NCI-H82 treated with DMSO at 0.1 percent for 48 hours (cell line): ENCODE results near the gene CCDC192.
"Not testable (repeated sequence)": the region's sequence is repeated elsewhere in the genome, so short reads cannot be mapped to it uniquely, and the experiment has no call there.

Source experiments
- DNase-seq: peaks from one replicate; lab custom pipeline; 2025; ENCODE audit not compliant: unreplicated experiment; lab: John Stamatoyannopoulos, UW

The CCDC192 gene, protein sequence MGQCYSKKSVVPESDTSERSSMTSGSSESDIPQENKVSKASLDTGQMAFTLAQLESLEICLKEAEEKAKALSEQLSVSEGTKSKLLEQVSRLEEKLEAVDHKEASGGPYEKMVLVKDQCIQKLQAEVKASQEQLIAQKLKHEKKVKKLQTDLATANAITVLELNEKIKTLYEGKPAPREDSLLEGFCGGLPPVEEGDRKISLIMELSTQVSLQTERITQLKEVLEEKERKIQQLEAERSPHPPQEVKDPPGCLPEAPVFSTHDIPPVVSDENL

DNA sequence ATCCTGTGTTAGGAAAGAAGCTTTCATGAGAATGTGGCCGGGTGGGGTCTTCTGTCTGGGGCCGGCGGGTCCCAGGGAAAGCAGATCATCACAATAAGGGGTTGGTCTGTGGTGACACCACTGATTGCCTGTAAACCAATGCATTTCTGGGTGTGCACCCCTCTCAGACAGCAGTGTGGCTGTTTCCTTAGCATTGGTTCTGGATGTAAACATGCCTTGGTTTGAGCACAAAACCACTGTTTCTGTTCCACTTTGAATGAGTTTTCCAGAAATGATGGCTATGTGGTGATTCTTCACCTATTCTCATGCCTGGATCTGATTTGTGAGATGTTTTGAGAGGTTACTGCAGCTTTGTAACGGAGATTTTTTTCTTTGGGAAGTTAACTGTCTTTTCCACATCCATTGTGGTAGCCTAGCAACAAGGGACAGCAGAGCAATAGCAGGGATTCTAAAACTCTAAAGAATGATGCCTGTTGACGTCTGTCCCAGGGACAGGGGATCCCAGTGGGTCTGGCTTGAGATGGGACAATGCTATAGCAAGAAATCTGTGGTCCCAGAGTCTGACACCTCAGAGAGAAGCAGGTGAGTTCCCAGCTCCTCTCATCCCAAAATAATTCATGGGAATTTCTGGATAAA lies at the start of gene CCDC192:
TSS of gene CCDC192 (plus strand) at position 466 of the 636 bp plus-strand sequence. CDS start at position 521, 55 bp downstream.
- no peak for DNase-seq

DNA sequence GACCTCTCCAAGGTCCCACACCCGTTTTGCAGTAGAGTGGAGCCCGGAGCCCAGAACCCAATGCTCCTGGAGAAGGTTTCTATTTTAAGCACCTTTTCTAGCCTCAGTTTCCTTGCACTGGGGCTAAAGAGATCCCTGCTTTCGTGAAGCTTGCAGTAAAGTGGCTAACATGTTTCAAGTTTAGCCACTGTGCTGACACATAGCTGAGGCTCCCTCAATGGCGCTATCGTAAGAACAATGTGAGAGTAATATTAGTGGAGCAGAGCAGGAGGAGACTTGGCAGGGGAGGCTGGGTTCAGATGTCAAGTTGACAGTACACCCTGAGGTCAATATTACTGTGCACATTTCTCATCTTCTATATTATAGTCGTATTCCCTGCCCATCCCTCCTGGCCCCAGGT lies 46.4 kb upstream of the CCDC192 start:
- no peak for DNase-seq

DNA sequence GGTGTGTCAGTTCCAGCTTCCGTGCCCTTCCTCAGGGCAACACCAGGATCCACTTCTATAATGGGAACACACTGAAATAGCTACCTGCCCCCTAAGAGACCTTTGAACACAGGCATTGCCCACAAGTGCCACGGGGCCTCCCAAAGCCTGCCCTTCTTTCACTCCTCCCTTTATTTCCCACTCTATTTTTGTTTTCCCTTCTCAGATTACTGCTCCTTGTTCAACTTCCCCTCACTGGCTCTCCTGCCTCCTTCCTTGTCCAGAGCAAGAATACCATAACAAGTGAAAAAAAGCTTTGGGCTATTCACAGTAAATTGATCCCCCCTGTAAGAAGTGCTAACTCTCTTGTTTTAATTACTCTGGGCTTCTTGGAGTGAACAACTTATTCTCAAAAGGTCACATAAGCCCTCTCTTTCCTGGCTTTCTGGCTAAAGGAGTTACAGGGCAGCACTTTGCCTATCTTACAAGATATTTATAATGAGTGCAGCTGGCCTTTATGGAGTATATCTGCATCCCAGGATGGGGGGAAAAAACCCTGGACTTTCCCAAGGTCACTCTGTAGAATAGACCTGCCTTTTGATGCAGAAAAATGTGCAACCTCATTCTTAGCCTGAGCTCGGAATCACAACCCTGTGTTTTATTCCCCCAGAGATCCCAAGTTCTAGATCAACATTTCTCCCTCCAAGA lies 43.0 kb upstream of the CCDC192 start:
- DNase-seq, result no peak

DNA sequence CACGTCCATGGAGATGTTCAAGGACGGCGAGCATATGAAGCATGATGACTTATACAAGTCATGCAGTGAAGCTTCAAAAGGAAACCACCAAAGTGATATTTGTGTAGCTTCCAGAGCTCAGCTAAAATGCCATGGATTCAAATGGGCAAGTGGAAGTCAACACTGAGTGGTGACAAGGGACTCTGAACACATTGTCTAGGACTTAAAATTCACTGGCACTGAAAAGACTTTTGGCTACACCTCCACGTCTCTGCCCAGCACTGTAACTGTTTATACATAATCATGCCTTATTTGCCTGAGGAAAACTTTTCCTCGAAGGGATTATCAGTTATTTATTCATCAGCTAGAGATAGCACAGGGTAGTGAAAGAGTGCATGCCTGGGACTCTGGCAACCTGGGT lies 39.1 kb upstream of the CCDC192 start:
- DNase-seq, result no peak

DNA sequence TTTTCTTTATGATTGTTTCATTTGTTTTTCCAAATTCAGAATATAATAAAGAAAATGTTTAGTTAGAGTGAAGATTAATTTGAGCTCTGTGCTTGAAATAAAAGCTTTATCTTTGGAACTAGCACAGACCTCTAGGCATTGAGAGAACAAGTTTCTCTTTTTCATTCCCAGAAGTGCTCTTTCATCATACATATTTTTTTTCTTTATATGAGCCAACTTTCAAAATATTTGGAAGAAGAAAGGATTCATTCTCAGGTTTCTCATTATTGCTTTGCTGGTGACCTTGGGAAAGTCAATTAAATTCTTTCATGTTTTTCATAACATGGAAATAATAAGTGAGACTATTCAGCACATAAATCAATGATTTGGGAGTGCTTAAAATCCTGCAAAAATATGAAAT lies 37.5 kb upstream of the CCDC192 start:
- DNase-seq, result no peak

DNA sequence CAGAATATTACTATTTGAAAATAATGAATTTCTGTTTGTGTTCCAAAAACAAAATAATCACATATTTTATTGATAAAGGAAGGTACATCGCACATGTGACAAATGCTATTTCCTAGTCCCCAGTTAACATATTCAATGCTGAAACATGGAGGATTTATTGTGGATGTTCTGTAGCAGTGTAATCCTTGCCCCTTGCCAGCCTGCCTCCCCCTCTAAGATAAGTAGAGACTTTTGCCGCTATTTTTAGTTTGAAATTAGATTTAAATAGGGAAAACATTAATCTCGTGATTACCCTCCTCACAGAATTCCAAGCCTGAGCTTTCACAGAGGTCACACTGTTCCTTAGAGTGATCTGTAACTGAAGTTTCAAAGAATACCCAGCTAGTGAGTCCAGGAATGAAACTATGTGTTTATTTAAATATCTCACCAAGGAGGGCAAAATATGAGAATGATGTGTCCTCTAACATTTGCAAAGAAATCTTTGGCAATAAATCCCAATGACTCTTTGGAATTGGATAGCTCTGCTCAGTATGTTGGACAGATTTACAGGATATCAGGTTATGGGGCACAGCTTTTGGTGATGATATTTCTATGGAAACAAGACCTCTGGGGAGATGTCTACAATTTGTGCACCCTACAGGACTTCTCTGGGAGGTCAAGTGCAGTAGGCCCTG lies 37.0 kb upstream of the CCDC192 start:
- peak; percentile 42 for DNase-seq

DNA sequence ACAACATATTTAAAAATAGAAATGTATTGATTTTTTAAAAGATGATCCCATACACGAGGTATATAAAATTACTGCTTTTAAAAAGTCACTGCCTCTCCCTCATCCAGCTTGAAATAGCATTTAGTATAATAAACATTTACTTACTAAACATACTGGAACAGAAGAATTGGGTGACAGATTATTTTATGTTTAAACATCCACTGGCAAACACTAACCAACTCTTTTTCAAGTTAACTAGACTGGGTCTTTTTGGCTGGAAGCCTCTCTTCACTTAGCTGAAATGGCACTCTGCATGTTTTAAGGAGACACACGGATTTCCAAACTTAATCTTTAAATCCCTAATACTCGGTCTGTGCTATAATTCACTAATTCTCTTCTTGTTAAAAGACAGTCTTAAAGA lies 35.3 kb upstream of the CCDC192 start:
- peak; percentile 49 for DNase-seq

DNA sequence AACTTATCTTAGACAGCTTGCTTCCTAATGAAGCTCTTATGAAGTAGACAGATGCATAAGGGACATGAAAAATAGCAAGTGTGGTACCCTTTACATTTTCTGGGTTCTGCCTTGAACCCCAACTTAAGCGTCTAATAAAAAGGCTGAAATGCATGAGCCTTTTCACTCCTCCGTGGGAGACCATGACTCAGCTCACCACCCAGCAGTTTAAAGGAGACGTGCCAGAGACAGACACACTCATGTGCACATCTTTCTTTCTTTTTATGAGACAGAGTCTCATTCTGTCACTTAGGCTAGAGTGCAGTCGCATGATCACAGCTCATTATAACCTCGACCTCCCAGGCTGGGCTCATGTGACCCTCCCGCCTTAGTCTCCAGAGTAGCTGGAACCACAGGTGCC lies 32.0 kb upstream of the CCDC192 start:
- DNase-seq, result no peak

DNA sequence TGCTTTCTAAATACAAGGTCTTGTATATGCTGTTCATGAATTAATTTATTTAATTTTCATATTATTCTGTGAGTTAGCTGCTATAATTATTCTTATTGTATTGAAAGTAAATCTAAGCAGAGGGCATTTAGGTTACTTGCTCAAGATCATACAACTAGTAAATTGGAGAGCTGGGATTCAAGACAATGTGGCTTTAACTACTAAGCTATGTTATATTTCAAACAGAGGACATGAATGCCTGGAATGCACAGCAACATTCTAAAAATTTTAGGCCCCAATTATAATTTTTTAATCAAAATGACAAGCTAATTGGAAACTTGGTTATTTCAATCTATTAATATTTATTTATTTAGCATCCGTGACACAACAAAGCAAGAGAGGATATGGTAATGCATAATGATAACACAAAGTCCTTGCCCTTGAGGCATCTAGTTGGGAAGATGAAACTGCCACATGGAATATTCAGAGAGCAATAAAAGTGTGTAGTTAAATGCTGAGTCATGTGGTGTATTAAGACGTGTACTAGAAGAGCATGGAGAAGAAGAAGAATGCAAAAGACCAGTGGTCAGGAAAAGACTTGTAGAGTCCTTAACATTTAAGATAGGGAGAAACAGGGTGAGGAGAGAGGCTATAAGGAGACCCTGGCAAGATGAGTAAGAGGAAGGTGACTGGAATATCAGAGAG lies 29.9 kb upstream of the CCDC192 start:
- DNase-seq, result no peak

DNA sequence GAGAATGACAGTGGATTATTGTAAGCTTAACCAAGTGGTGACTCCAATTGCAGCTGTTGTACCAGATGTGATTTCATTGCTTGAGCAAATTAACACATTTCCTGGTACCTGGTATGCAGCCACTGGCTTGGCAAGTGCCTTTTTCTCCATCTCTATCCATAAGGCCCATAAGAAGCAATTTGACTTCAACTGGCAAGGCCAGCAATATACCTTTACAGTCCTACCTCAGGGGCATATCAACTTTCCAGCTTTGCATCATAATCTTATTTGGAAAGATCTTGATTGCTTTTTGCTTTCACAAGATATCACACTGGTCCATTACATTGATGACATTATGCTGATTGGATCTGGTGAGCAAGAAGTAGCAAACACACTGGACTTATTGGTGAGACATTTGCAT lies 26.2 kb upstream of the CCDC192 start:
- peak; percentile 8 for DNase-seq

DNA sequence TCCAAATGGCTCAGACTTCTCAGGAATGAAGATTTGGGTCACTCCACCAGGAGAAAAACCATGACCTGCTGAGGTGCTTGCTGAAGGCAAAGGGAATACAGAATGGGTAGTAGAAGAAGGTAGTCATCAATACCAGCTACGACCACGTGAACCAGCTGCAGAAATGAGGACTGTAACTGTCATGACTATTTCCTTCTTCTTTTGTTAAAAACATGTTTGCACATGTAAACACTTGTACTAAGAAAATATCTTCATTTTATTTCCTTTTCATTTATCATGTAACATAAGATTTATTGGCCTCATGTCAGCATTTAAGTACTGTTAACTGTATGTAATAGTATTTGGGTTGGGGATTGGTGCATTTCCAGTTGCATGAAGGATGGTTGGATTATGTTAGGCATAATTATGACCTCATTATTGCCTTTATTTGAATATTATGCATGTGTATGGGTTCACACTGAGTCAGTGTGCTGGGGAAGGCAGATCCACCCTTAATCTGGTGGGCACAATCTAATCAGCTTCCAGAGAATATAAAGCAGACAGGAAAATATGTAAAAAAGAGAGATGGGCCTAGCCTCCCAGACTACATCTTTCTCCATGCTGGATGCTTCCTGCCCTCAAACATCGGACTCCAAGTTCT lies 23.4 kb upstream of the CCDC192 start:
- DNase-seq, result not testable (repeated sequence)

DNA sequence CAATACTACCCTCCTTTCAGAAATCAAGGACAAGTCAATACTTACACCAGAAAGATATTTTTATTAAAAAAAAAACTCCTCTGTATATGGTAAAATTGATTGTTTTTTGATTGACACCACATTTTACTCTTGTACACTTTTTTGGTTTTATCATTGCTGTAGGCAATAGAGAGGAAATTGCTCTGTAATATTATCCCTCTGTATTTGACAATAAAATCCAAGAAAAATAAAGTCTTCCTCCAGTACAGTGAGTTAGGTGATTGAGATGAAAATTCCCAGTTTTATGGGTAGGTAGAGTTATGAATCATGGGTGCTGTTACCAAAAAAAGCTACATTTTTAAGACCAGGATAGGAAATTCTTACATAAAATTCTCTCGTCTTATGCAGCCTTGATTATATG lies 22.6 kb upstream of the CCDC192 start:
- DNase-seq, result no peak

DNA sequence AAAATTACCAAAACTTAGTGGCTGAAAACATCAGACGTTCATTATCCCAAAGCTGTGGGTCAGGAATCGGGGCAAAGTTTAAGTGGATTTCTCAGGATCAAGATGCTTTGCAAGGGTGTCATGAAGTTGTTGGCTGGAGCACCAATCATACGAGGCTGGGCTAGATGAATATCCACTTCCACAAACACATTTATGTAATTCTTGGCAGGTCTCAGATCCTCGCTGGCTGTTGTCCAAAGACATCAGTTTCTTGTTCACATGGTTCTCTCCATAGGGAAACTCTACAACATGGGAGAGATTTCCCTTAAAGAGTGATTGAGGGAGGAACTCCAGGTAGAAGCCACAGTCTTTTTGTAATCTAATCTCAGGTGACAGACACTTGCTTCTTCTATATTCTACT lies 20.2 kb upstream of the CCDC192 start:
- no peak for DNase-seq

DNA sequence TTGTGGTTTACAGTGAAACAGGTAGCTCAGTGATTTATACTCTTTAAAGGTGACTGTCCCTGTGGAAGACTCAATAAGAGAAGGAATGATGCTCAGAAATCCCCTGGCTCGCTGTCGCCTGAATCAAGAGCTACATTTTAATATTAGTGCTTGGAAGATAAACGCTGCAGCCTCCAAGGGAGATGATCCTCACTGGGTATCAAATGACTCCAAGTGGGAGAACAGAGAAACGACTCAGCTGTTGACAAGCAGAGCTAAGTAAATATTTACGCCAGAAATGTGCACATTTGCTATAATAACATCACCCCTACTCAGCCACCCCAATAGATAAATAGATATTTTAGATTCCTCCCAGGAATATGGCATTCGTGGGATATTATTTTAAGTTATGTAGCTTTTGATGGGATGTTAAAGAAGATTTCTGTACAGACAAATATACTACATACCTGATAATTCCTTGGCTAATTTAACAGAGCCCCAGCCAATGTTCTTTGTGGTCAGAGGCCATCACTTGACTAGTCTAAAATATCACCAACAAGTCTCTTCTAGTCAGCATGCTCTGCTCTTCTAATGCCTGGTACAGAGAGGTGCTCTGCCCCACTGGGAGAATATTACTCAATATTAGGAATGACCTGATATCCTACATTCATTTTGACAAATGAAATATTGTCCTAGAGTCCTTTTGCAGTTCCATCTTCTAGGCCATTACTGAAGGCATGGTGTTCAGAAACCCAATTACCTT lies 18.3 kb upstream of the CCDC192 start:
- DNase-seq, result no peak

DNA sequence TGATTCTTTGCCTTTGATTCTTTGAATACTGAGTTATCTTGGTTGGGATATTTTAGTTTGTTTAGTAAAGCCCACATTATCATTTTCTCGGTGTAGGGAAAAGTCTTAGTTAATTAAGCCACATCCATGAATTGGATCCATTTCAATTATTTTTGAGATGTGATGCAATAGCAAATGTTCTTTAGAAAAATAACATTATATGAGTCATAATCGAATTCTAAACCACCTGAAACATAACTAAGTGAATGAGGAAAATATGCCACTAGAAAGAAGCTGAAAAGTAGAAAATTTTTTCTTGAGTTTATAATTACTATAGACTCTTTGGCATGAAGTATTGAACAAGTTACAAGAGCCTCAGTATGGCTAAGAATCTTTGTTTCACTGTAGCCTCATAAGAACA lies 17.5 kb upstream of the CCDC192 start:
- no peak for DNase-seq

DNA sequence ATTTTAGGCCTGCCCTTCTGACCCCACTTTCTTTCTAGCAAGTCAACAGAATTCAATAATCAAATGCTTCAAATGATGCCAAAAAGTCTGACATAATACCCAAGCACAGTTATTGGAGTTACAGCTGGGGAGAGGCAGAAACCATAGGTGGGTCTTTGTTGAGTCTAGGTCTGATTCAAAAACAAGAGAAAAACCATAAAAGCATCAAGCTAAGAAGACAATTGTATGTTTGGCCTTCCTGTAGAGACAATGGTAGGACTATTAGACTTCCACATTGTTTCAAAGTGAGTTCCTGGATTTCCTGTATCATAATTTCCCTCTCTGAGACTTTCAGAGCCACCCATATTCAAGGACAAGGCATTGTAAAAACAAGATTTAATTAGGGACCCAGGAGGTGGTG lies 16.8 kb upstream of the CCDC192 start:
- DNase-seq, result no peak

DNA sequence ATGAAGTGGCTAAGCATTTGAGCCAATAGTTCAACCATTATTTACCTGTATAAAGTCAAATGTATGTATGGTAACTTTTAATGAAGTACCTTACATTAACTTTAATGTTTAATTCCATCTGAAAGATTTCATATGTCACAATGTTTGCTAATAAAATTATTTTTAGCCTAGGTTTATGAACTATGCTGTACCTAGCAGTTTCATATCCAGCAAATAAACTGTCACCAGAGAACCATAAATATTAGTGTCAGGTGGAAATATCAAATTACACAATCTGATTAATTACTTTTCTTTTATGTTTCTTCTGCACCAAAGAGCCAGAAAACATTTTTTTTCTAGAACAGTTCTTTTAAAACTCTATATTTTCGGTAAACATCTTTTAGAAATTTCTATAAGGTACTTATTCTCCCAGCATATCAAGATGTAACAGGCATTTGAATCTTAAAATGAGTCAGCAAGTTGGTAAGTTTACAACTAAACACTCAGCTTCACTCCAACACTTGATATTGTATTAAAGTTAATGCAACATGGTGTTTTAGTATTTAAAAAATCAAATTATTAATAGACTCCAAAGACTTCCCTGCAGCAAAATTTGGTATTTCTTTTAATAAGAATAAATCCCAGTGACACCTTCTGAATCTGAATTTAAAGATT lies 8.5 kb upstream of the CCDC192 start:
- DNase-seq, result no peak

DNA sequence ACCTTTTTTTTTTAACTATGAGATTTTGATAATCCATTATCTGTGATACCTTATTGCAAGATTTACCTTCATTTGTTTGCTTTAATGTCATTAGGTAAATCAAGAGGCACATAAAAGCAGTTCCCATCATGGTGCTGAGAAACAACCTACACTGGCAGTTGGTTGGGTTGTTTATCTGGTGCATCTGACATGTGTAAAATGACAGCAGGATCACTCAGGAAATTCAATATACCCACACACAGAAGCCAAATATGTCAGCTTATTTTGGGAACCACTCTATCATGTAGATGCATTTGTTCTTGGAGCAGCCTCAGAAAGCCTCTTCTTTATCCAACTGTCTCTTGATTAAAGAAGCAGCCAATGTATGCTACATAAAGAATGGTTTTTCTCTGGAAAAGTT lies 7.8 kb upstream of the CCDC192 start:
- no peak for DNase-seq

DNA sequence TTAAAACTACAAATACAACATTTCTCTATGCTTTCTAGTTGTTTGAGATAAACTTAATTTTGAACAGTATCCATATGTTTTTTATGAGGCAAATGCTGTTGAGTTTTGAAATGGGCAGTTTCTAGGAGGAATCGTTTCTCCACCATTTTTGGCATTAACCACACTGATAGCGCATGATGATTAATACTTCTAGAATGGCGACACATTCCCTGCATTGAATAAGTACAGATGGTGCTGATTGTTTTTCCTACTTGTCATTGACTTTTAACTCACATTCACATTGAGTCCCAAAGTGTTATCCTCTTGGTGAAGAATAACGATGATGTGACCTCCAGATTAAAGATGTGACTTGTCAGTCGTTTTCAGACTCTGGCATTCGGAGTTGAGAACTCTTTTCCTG lies 6.5 kb upstream of the CCDC192 start:
- no peak for DNase-seq
